Measurements from ENCODE around the gene NID2.

The NID2 gene

GRCh38 chr14:52007211-52007610 lies 61.6 kb downstream of the NID2 start:
- H3K36me3 ChIP-seq (ENCODE audit: control insufficient read depth, insufficient read depth, low read length), result peaks cover 20% of the 10 kb centered on the region
- H3K9me3 ChIP-seq (ENCODE audit: control insufficient read depth, insufficient read depth, low read length), result no peaks in the 10 kb centered on the region
- no peak overlapping the region for H3K4me3 ChIP-seq (ENCODE audit: low read depth, low read length)
- no peaks in the 10 kb centered on the region for H3K27me3 ChIP-seq (ENCODE audit: control insufficient read depth, insufficient read depth, low read length)
- H3K4me1 ChIP-seq (ENCODE audit: control insufficient read depth, insufficient read depth, low read length), result peaks cover 12% of the 10 kb centered on the region
- no peak overlapping the region for H3K9ac ChIP-seq (ENCODE audit: low read depth, low read length)

- peaks cover 12% of the 10 kb centered on the region for H3K4me1 ChIP-seq (ENCODE audit: control insufficient read depth, insufficient read depth, low read length)
- H3K9me3 ChIP-seq (ENCODE audit: control insufficient read depth, insufficient read depth, low read length), result no peaks in the 10 kb centered on the region
- H3K27me3 ChIP-seq (ENCODE audit: control insufficient read depth, insufficient read depth, low read length), result no peaks in the 10 kb centered on the region
- no peak overlapping the region for H3K9ac ChIP-seq (ENCODE audit: low read depth, low read length)
- no peak overlapping the region for H3K4me3 ChIP-seq (ENCODE audit: low read depth, low read length)
- peaks cover 24% of the 10 kb centered on the region for H3K36me3 ChIP-seq (ENCODE audit: control insufficient read depth, insufficient read depth, low read length)
These were observed 62.5 kb downstream of the NID2 start for GRCh38 chr14:52006361-52006760.

- no peak overlapping the region for H3K9ac ChIP-seq (ENCODE audit: low read depth, low read length)
- no peaks in the 10 kb centered on the region for H3K27me3 ChIP-seq (ENCODE audit: control insufficient read depth, insufficient read depth, low read length)
- H3K4me1 ChIP-seq (ENCODE audit: control insufficient read depth, insufficient read depth, low read length), result peaks cover 12% of the 10 kb centered on the region
- H3K36me3 ChIP-seq (ENCODE audit: control insufficient read depth, insufficient read depth, low read length), result peaks cover 24% of the 10 kb centered on the region
- H3K9me3 ChIP-seq (ENCODE audit: control insufficient read depth, insufficient read depth, low read length), result no peaks in the 10 kb centered on the region
- no peak overlapping the region for H3K4me3 ChIP-seq (ENCODE audit: low read depth, low read length)
These were observed 63.2 kb downstream of the NID2 start for GRCh38 chr14:52005625-52006024.

- peaks cover 12% of the 10 kb centered on the region for H3K4me1 ChIP-seq (ENCODE audit: control insufficient read depth, insufficient read depth, low read length)
- H3K9ac ChIP-seq (ENCODE audit: low read depth, low read length), result no peak overlapping the region
- H3K36me3 ChIP-seq (ENCODE audit: control insufficient read depth, insufficient read depth, low read length), result peaks cover 16% of the 10 kb centered on the region
- no peaks in the 10 kb centered on the region for H3K9me3 ChIP-seq (ENCODE audit: control insufficient read depth, insufficient read depth, low read length)
- H3K27me3 ChIP-seq (ENCODE audit: control insufficient read depth, insufficient read depth, low read length), result no peaks in the 10 kb centered on the region
- H3K4me3 ChIP-seq (ENCODE audit: low read depth, low read length), result no peak overlapping the region
These were observed 65.5 kb downstream of the NID2 start for GRCh38 chr14:52003324-52003723.

- no peaks in the 10 kb centered on the region for H3K9me3 ChIP-seq (ENCODE audit: control insufficient read depth, insufficient read depth, low read length)
- H3K4me3 ChIP-seq (ENCODE audit: low read depth, low read length), result no peak overlapping the region
- H3K9ac ChIP-seq (ENCODE audit: low read depth, low read length), result no peak overlapping the region
- H3K36me3 ChIP-seq (ENCODE audit: control insufficient read depth, insufficient read depth, low read length), result peaks cover 13% of the 10 kb centered on the region
- no peaks in the 10 kb centered on the region for H3K27me3 ChIP-seq (ENCODE audit: control insufficient read depth, insufficient read depth, low read length)
- H3K4me1 ChIP-seq (ENCODE audit: control insufficient read depth, insufficient read depth, low read length), result peaks cover 12% of the 10 kb centered on the region
These were observed 66.3 kb downstream of the NID2 start for GRCh38 chr14:52002542-52002941.

- H3K9ac ChIP-seq (ENCODE audit: low read depth, low read length), result no peak overlapping the region
- H3K4me3 ChIP-seq (ENCODE audit: low read depth, low read length), result no peak overlapping the region
- peaks cover 9% of the 10 kb centered on the region for H3K36me3 ChIP-seq (ENCODE audit: control insufficient read depth, insufficient read depth, low read length)
- H3K4me1 ChIP-seq (ENCODE audit: control insufficient read depth, insufficient read depth, low read length), result peaks cover 3% of the 10 kb centered on the region
- no peaks in the 10 kb centered on the region for H3K9me3 ChIP-seq (ENCODE audit: control insufficient read depth, insufficient read depth, low read length)
- no peaks in the 10 kb centered on the region for H3K27me3 ChIP-seq (ENCODE audit: control insufficient read depth, insufficient read depth, low read length)
These were observed 68.2 kb downstream of the NID2 start for GRCh38 chr14:52000696-52001095.

GRCh38 chr14:52000019-52000582 lies 68.8 kb downstream of the NID2 start:
- Histone ChIP-seq H3K4me1 (ENCODE audit: control insufficient read depth, insufficient read depth, low read length) (peaks cover 3% of the 10 kb centered on the region), H3K4me3 (ENCODE audit: low read depth, low read length) (no peak overlapping the region), H3K27me3 (ENCODE audit: control insufficient read depth, insufficient read depth, low read length) (no peaks in the 10 kb centered on the region), H3K9ac (ENCODE audit: low read depth, low read length) (no peak overlapping the region), H3K36me3 (ENCODE audit: control insufficient read depth, insufficient read depth, low read length) (peaks cover 9% of the 10 kb centered on the region), H3K9me3 (ENCODE audit: control insufficient read depth, insufficient read depth, low read length) (no peaks in the 10 kb centered on the region)

GRCh38 chr14:51999084-51999483 lies 69.8 kb downstream of the NID2 start:
- H3K27me3 ChIP-seq (ENCODE audit: control insufficient read depth, insufficient read depth, low read length), result no peaks in the 10 kb centered on the region
- H3K9me3 ChIP-seq (ENCODE audit: control insufficient read depth, insufficient read depth, low read length), result no peaks in the 10 kb centered on the region
- no peak overlapping the region for H3K9ac ChIP-seq (ENCODE audit: low read depth, low read length)
- H3K4me3 ChIP-seq (ENCODE audit: low read depth, low read length), result no peak overlapping the region
- peaks cover 3% of the 10 kb centered on the region for H3K4me1 ChIP-seq (ENCODE audit: control insufficient read depth, insufficient read depth, low read length)
- peaks cover 6% of the 10 kb centered on the region for H3K36me3 ChIP-seq (ENCODE audit: control insufficient read depth, insufficient read depth, low read length)

- Histone ChIP-seq H3K36me3 (ENCODE audit: control insufficient read depth, insufficient read depth, low read length) (peaks cover 5% of the 10 kb centered on the region), H3K9me3 (ENCODE audit: control insufficient read depth, insufficient read depth, low read length) (no peaks in the 10 kb centered on the region), H3K27me3 (ENCODE audit: control insufficient read depth, insufficient read depth, low read length) (no peaks in the 10 kb centered on the region), H3K4me3 (ENCODE audit: low read depth, low read length) (no peak overlapping the region), H3K4me1 (ENCODE audit: control insufficient read depth, insufficient read depth, low read length) (peaks cover 3% of the 10 kb centered on the region), H3K9ac (ENCODE audit: low read depth, low read length) (no peak overlapping the region)
These were observed 70.5 kb downstream of the NID2 start for GRCh38 chr14:51998348-51998747.

- no peak overlapping the region for H3K4me3 ChIP-seq (ENCODE audit: low read depth, low read length)
- no peaks in the 10 kb centered on the region for H3K27me3 ChIP-seq (ENCODE audit: control insufficient read depth, insufficient read depth, low read length)
- H3K36me3 ChIP-seq (ENCODE audit: control insufficient read depth, insufficient read depth, low read length), result peaks cover 2% of the 10 kb centered on the region
- no peaks in the 10 kb centered on the region for H3K9me3 ChIP-seq (ENCODE audit: control insufficient read depth, insufficient read depth, low read length)
- H3K4me1 ChIP-seq (ENCODE audit: control insufficient read depth, insufficient read depth, low read length), result peaks cover 3% of the 10 kb centered on the region
- no peak overlapping the region for H3K9ac ChIP-seq (ENCODE audit: low read depth, low read length)
These were observed 72.6 kb downstream of the NID2 start for GRCh38 chr14:51996148-51996746.

- H3K4me1 ChIP-seq (ENCODE audit: control insufficient read depth, insufficient read depth, low read length), result peaks cover 3% of the 10 kb centered on the region
- no peaks in the 10 kb centered on the region for H3K27me3 ChIP-seq (ENCODE audit: control insufficient read depth, insufficient read depth, low read length)
- no peak overlapping the region for H3K4me3 ChIP-seq (ENCODE audit: low read depth, low read length)
- peaks cover 3% of the 10 kb centered on the region for H3K36me3 ChIP-seq (ENCODE audit: control insufficient read depth, insufficient read depth, low read length)
- H3K9me3 ChIP-seq (ENCODE audit: control insufficient read depth, insufficient read depth, low read length), result no peaks in the 10 kb centered on the region
- no peak overlapping the region for H3K9ac ChIP-seq (ENCODE audit: low read depth, low read length)
These were observed 75.5 kb downstream of the NID2 start for GRCh38 chr14:51993285-51993920.

GRCh38 chr14:51990488-51990887 lies 78.4 kb downstream of the NID2 start:
- H3K9me3 ChIP-seq (ENCODE audit: control insufficient read depth, insufficient read depth, low read length), result no peaks in the 10 kb centered on the region
- H3K27me3 ChIP-seq (ENCODE audit: control insufficient read depth, insufficient read depth, low read length), result no peaks in the 10 kb centered on the region
- H3K36me3 ChIP-seq (ENCODE audit: control insufficient read depth, insufficient read depth, low read length), result peaks cover 3% of the 10 kb centered on the region
- H3K9ac ChIP-seq (ENCODE audit: low read depth, low read length), result peak overlapping the region; percentile 93
- no peaks in the 10 kb centered on the region for H3K4me1 ChIP-seq (ENCODE audit: control insufficient read depth, insufficient read depth, low read length)
- H3K4me3 ChIP-seq (ENCODE audit: low read depth, low read length), result peak overlapping the region; percentile 93
